ENCODE data around the gene KCNJ13.

KCNJ13 gene

DNA sequence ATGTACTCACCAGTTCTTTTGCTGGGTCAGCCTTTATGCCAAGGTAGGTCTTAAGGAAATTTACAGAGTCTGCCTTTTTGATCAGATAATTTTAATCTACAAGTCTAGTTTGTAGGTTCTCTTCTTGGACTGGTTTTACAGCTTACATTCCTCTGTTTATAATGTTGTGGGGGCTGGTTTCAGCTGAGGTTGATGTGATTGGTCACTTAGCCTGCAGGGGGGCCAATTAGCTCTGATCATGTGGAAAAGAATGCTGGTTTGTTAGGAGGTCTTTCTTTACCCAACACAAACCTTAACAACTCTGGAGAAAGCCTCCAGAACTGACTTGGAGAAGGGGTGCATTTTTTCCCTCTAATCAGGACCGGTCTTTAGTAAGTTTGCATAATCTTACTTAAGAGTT lies at the start of gene KCNJ13:
TSS of gene KCNJ13 (minus strand) at position 131 of the 400 bp plus-strand sequence. CDS start 5,203 bp downstream, outside the sequence.
- DNase-seq (ENCODE audit: insufficient read length, low spot score) (no peak), FAIRE-seq (no peak)

DNA sequence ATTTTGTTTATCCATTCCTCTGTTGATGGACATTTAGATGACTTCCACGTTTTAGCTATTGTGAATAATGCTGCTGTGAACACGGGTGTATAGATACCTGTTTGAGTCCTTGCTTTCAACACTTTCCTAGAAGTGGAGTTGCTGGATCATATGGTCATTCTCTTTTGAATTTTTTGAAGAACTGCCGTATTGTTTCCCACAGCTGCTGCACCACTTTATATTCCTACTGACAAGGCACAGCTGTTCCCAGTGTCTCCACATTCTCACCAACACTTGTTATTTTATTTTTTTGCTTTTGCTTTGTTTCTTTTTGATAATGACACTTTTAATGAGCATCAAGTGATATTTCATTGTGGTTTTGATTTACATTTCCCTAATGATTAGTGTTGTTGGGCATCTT lies 41.4 kb upstream of the KCNJ13 start:
- no peak for FAIRE-seq
- no peak for DNase-seq (ENCODE audit: insufficient read length, low spot score)

DNA sequence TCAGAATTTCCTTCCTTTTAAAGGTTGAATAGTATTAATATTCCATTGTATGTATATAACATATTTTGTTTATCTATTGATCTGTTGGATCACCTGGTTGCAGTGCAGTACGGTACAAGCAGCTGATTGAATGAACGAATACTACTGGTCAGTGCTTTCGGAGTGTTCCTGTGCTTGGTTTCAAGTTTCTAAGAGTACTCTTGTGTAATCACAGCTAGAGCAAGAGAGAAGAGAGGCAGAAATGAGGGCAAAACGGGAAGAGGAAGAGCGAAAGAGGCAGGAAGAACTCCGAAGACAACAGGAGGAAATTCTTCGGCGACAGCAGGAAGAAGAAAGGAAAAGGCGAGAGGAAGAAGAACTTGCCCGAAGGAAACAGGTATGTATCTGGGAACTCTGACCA lies 40.3 kb upstream of the KCNJ13 start:
- DNase-seq (ENCODE audit: insufficient read length, low spot score), result no peak
- FAIRE-seq, result no peak

DNA sequence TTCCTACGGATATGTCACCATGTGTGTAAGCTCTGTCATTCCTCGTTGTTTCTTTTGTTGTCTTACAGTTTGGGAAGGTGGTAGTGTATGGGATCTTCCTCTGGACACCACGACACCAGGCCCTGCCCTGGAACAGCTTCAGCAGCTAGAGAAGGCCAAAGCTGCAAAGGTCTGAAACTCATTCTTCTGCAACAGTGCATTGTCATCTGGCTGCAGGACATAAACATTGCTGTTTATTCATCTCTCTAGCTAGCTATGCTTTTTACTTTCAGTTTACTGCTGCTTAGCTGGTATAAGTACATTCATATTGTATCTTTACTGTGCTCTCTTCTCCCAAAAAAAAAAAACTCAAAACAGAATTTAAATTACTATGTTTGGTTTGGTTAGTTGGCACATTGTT lies 39.2 kb upstream of the KCNJ13 start:
- no peak for DNase-seq (ENCODE audit: insufficient read length, low spot score)
- FAIRE-seq, result no peak

DNA sequence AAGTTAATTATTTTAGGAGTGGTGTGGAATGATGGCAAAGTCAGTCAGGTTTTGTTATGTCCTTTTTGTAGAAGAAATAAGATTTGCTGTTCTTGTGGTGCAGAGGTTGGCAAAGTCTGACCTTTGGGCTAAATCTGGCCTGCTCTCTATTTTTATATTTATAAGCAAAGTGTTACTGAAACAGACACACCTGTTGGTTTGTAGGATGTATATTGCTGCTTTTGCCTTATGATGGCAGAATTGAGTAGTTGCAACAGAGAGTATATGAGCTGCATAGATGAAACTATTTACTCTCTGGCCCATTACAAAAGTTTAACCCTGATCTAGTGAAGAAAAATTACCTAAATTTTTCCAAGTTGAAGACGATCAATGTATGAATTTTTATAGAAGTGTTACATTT lies 34.1 kb upstream of the KCNJ13 start:
- DNase-seq (ENCODE audit: insufficient read length, low spot score) (no peak), FAIRE-seq (no peak)

DNA sequence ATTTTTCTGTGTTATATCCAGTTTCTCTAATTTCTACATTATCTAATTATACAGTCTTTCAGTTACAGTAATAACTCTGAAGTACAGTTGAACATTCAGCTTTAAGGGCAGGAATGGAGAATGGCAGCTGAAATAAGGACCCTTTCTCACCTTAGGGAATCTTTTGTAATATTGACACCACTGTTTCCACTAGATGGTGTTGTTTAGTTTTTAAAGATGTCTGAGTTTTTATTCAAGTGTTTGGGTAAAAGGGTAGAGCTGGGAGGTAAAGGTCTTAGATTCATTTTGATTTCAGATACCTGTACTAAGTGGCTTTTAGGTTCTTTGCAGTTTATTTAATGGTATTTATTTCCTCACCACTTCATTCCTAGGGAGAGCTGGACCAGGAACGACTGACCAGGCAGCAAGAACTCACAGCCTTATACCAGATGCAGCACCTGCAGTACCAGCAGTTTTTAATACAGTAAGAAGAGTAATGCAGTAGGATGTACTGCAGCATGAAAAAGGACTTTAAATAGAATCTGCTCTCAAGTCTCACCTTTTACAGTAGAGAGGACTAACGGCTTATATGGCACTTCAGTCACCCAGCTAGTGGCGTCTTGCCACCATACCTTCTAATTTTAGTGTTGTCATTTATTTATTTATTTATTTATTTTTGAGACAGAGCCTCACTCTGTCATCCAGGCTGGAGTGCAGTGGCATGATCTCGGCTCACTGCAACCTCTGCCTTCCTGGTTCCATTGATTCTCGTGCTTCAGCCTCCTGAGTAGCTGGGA lies 33.2 kb upstream of the KCNJ13 start:
- DNase-seq (ENCODE audit: insufficient read length, low spot score), result no peak
- FAIRE-seq, result peak; percentile 40

DNA sequence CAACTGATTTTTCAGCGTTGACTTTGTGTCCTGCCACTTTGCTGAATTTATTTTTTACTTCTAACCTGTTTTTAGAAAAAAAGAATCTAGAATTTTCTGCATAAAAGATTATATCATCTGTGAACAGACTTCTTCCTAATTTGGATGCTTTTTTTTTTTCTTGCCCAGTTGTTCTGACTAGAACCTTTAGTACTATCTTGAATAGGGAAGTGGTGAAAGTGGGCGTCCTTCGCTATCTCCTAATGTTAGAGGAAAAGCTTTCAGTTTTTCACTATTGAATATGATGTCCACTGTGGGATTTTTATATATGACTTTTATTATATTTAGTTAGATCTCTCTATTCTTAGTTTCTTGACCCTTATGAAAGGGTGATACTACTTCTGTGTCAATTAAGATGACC lies 25.7 kb upstream of the KCNJ13 start:
- FAIRE-seq (no peak), DNase-seq (ENCODE audit: insufficient read length, low spot score) (no peak)

DNA sequence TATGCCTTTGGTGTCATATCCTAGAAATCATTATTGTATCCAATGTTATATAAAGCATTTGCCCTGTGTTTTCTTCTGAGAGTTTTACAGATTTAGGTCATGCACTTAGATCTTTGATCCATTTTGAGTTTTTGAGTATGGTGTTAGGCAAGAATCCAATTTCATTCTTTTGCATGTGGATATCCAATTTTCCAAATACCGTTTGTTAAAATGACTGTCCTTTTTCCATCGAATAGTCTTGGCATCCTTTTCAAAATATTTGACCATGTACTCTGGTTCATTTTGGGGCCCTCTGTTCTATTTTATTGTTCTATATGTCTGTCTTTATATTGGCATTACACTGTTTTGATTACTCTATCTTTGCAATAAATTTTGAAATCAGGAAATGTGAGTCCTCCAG lies 23.8 kb upstream of the KCNJ13 start:
- no peak for FAIRE-seq

DNA sequence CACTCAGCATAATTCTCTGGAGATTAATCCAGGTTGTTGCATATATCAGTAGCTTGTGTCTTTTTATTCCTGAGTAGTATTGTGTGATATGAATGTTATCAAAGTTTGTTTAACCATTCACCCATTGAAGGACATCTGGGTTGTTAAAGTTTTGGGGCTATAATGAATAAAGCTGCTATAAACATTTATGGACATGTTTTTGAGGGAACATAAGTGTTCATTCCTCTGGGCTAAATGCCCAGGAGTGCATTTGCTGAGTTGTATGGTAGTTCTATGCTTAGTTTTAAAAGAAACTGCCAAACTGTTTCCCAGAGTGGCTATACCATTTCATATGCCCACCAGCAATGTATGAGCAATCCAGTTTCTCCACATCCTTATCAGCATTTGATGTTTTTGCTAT lies 21.8 kb upstream of the KCNJ13 start:
- FAIRE-seq (no peak), DNase-seq (ENCODE audit: insufficient read length, low spot score) (no peak)

More for the DNA sequence above, 23.8 kb upstream of the KCNJ13 start:
- DNase-seq (ENCODE audit: insufficient read length, low spot score), result no peak

DNA sequence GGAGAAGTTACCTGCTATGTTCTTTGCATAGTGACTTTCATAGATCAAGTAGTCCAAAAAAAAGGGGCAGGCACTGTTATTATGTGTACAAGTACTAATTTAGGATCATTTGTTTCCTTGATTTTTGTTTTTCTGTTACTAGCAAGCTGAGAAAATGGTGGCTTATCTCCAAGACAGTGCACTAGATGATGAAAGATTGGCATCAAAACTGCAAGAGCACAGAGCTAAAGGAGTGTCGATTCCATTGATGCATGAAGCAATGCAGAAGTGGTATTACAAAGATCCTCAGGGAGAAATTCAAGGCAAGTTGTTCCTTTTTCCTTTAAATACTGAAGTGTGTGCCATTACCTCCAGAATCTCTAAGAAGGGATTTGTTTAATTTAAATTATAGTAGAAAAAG lies 19.6 kb upstream of the KCNJ13 start:
- FAIRE-seq (no peak), DNase-seq (ENCODE audit: insufficient read length, low spot score) (no peak)

DNA sequence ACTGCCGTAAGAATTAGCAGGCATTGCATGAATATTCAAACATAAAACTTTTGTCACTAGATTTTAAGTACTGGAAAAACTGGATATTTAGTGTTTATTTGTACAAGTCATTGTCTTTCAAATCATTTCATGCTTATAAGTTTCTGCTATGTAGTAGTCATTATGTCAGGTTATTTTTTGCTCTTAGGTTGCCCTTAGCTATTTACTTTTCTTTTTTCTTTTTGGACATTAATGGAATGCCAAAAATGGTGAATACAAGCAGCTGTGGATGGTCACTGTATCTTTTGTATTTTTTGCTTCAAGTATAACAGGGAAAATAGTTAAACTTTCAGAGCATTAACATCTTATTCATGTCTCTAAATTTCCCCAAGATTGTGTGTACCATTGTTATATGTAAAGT lies 18.6 kb upstream of the KCNJ13 start:
- no peak for FAIRE-seq
- DNase-seq (ENCODE audit: insufficient read length, low spot score), result no peak

DNA sequence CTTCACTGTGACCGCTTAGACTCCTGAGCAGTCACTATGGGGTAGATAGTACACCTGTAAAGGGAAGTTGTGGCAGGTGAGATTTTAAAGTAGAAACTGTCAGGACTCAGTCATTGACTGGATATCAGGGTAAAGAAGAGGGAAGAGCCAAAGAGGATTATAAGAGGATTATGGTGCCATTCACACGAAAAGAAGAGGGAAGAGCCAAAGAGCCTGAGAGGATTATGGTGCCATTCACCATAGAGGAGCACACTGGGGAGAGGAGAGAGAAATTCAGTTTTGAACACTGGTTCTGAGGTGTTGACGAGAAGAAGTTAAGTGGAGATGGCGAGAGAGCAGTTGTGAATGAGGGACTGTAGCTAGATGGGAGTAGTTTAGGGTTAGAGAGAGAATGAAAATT lies 16.9 kb upstream of the KCNJ13 start:
- FAIRE-seq, result no peak
- DNase-seq (ENCODE audit: insufficient read length, low spot score), result no peak

DNA sequence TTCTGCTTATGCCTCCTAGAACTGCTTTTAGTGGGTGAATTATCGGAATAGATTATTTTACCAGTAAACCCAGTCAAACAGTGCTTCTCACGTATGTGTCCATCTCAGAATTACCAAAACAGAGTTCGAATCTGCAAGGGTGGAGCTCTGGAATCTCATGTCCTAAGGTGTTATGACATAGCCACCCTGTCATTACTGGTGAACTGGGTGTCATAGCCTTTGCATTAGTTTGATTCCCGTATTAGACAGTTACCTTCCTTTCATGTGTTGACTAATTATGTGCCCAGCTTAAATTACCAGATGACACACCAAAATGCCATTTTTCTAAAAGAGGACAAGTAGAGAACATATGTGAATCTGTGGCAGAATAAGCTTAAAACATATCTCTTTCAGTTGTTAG lies 15.2 kb upstream of the KCNJ13 start:
- FAIRE-seq, result no peak
- no peak for DNase-seq (ENCODE audit: insufficient read length, low spot score)

DNA sequence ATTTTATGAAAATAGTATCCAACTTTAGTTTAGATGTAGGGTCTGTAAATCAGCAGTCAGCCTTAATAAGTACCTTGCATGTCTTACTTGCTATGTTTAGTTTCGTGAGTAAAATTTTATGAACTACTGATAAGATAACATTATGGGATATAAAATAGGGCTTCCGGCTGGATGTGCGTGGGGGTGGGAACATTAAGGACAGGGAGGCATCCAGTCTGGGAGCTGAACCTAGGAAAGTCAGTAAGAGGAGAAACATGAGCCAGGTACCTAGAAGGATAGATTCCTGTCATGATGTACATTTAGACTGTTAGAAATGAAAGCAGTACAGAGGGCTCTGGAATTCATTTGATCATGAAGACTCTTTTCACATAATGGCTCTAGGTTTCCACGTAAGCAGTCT lies 12.7 kb upstream of the KCNJ13 start:
- no peak for FAIRE-seq
- DNase-seq (ENCODE audit: insufficient read length, low spot score), result no peak

DNA sequence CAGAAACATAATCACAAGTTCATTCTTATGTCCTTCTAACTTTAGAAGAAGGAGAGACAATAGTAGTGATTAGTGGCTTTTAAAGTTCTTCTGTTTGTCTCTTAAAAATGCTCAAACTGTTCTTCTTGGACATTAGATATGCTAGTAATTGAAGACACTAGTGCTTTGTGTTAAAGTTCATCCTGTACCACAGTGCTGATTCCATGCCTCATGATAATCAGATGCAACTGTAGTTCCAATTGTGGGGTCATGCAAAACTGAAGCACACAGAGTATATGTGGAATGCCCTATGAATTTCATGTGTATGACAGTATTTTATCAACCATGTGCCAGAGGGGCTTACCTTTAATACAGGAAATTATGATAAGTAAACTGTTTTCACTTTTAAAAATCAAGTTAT lies 11.4 kb upstream of the KCNJ13 start:
- FAIRE-seq, result no peak

DNA sequence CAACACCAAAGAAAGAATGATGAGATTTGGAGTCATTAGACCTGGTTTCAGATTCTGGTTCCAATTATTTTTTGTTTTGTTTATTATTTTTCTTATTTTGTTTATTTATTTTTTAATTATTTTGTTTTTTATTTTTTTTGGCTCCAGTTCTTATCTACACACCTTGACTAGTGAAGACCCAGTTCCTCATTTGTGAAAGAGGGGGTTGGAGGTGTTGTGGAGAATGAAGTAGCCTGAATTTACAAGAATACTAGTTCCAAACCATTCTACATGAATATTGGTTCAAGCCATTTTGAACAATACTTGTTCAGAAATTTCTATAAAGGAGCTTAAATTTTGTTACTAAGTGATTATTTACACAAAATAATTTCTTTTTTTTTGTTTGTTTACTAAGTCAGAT lies 6.9 kb upstream of the KCNJ13 start:
- no peak for DNase-seq (ENCODE audit: insufficient read length, low spot score)
- FAIRE-seq, result no peak

More for the DNA sequence above, 11.4 kb upstream of the KCNJ13 start:
- no peak for DNase-seq (ENCODE audit: insufficient read length, low spot score)

DNA sequence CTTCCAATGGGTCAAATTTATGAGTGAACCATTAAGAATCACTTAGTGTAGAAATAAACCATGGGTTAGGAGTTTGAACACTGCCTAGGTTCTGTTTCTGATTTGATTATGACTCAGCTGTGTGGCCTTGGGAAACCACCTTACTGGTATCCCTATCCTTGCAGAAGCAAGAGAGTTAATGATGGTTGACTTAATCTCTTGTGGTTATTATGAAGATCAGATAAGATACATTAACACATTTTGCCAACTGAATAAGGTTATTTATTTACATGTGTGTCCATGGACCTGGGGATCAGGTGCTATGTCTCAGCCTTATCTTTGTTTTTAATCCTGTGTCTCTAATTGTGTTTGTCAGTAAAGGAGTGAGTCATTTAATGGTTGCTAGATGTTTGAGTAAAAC lies 5.4 kb upstream of the KCNJ13 start:
- peak; percentile 88 for FAIRE-seq

DNA sequence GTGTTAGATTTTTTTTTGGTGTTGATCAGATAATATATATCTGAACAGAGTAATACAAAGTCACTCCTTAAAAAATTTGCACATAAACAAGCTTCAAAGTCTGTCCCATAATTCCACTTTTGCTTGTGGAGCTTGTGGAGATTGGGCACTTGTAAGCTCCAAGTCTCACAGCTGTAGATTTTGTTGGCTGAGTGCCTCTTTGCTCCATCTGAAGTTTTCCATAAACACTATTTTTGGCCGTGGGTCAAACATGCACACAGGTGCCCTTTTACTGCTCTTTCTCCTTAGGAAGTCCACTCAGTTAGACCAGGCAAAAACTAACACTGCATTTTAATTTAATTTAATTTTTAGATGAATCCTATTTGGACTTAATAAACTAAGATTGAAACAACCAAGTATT lies 3.6 kb upstream of the KCNJ13 start:
- DNase-seq (ENCODE audit: insufficient read length, low spot score) (no peak), FAIRE-seq (peak; percentile 67)

More for the DNA sequence above, 5.4 kb upstream of the KCNJ13 start:
- DNase-seq (ENCODE audit: insufficient read length, low spot score), result peak; percentile 10

DNA sequence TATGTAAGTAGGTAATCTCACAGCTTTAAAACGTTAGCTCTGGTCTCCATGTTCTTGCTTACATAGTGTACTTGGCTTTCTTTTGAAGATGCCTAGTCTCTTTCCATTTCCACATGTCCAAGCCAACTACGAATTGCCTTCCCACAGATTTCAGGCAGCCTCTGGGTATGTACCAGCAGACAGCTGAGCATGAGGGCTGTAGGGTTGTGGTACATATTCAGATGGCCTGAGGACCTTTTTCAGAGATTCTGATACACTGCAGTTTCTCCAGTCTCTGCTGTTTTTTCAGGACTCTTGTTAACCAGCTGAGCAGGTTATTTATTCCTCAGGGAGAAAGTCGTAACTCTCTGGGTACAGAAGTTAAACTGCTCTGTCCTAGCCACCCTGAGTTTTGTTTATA lies 3.1 kb upstream of the KCNJ13 start:
- FAIRE-seq (no peak), DNase-seq (ENCODE audit: insufficient read length, low spot score) (no peak)

DNA sequence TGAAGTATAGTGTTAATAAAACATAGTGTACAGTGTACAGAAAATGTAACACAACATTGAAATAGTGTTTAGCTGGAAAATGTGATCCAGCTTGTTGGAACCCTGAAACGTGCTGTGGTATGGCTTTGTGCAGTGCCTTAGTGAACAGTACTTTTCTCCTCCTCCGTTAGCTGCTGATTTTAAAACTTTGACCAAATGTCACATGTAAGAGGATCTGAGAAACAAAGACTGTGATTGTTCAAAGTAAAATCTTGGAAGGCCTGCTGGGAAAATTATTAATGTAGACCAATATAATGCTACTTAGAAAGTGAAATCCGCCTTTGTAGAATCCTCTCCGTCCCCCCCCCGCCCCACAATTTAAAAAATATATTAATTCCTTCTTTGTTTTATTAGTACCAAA lies 911 bp upstream of the KCNJ13 start:
- peak; percentile 65 for FAIRE-seq
- DNase-seq (ENCODE audit: insufficient read length, low spot score), result no peak

DNA sequence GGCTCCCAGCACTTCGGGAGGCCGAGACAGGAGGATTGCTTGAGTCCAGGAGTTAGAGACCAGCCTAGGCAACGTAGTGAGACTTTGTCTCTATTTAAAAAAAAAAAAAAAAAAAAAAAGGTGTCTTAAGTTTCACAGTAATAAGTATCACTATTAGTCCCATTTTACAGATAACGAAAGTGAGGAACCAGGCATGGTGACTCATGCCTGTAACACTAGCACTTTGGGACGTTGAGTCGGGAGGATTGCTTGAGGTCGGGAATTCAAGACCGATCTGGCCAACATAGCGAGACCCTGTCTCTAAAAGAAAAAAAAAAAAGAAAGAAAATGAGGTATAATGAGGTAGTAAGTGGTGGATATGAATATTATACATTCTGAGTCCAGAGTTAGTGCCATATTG lies 2.5 kb downstream of the KCNJ13 start:
- FAIRE-seq (peak; percentile 91), DNase-seq (ENCODE audit: insufficient read length, low spot score) (no peak)

DNA sequence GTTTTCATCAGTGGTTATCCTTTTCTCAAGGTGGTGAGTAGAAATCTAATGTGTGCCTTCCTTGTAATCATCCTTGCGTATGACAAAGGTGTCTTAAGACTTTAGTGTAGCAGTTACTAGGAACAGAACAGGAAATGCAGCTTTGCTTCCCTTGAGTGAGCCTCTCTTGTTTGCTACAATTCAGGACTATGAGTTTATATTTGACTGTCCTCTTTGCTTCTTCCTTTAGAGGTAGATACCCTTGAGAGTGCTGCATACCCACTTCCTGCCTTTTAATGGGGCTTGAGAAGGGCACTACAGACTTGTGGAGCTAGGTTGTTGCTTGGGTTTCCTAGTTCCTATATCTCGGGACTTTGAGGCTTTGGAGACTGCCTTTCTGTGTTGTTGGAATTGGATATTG lies 3.8 kb downstream of the KCNJ13 start:
- peak; percentile 93 for FAIRE-seq
- peak; percentile 6 for DNase-seq (ENCODE audit: insufficient read length, low spot score)

DNA sequence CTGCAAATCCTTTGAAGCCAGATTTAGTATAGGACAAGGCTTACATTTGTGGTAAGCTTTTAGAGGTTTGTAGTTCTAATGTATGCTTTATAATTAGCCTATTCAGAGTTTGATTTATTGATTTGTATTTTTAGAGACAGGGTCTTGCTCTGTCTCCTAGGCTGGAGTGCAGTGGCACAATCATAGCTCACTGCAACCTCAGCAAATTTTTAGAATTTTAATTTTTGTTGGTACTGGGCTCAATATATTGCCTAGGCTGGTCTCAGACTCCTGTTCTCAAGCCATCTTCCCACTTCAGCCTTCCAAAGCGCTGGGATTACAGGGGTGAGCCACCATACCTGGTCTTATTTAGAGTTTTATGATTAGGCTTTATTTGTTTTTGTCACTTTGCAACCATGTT lies 4.5 kb downstream of the KCNJ13 start:
- no peak for DNase-seq (ENCODE audit: insufficient read length, low spot score)
- peak; percentile 75 for FAIRE-seq
